ENCODE data around the gene IFT81. TPM values are rescaled to one million over a fixed set of nuclear protein-coding genes. Genes with fewer than 3 reads are reported as not detected.

IFT81 gene
- total RNA-seq, 4 donors from 2014 or later = 11.5 to 36.1 (median 21.8) TPM

DNA sequence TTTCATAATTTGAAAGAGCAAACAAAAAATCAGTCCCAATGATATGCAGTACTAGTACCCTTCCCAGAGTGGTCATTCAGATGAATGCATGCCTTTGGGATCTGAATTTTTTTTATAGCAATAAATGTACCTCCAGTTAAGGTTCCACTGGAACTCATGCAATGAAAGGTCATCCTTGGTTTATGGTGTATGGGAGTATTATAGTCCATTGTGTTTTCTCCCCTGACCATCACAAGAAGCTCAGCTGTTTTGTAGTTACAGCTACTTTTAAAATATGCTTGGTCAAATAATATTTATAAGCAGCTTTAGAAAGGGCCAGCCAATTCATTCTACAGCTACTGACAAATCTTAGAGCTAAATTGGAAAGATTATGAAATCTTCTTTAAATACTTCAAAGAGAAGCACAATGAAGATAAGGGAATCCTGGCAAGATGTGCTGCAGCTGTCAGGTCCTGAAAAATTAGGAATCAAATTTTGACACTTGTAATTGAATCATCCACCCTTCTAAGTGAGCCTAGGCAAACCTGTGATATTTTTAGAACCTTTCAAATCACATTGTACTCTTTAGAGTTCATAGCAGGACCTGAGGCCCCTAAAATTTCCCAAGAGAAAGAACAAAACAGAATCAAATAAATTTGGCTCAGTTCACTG, 46.5 kb downstream of the IFT81 start:
- no peaks in the 10 kb centered on the region for H3K27me3 ChIP-seq
- no peak overlapping the region for H3K4me3 ChIP-seq
- no peak for DNase-seq (ENCODE audit: low spot score in 2 of 2)
- no peaks in the 10 kb centered on the region for H3K4me1 ChIP-seq
- H3K27ac ChIP-seq = no peak overlapping the region
- H3K9me3 ChIP-seq = no peaks in the 10 kb centered on the region
- TF ChIP-seq EP300 (IDR thresholded peaks at IDR 0.05) (no peak), POLR2A (IDR thresholded peaks at IDR 0.05) (no peak)
- TF ChIP-seq, protein P1, sequence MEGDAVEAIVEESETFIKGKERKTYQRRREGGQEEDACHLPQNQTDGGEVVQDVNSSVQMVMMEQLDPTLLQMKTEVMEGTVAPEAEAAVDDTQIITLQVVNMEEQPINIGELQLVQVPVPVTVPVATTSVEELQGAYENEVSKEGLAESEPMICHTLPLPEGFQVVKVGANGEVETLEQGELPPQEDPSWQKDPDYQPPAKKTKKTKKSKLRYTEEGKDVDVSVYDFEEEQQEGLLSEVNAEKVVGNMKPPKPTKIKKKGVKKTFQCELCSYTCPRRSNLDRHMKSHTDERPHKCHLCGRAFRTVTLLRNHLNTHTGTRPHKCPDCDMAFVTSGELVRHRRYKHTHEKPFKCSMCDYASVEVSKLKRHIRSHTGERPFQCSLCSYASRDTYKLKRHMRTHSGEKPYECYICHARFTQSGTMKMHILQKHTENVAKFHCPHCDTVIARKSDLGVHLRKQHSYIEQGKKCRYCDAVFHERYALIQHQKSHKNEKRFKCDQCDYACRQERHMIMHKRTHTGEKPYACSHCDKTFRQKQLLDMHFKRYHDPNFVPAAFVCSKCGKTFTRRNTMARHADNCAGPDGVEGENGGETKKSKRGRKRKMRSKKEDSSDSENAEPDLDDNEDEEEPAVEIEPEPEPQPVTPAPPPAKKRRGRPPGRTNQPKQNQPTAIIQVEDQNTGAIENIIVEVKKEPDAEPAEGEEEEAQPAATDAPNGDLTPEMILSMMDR (IDR thresholded peaks at IDR 0.05) = no peak
- H3K36me3 ChIP-seq = peaks cover 0 to 29% (median 0%) of the 10 kb centered on the region in 3 donors

DNA sequence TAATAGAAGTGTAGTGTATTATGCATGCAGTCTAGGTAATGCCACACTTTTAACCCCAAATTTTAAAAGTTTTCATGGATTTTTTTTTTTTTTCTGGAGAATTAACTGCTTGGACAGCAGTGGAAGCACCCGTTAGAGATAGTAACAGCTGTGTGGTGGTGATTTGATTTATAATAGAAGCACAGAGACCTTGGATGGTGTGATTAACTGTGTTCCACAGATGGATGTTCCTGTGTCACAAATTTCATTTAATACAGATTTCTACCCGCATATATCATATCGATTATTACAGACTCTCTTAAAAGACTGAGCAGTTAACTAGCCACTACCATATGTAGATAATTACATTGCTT, 47.0 kb downstream of the IFT81 start:
- no peaks in the 10 kb centered on the region for H3K27me3 ChIP-seq
- H3K36me3 ChIP-seq = peaks cover 0 to 26% (median 0%) of the 10 kb centered on the region in 3 donors
- no peak for DNase-seq (ENCODE audit: low spot score in 2 of 2)
- no peak overlapping the region for H3K27ac ChIP-seq
- TF ChIP-seq EP300 (IDR thresholded peaks at IDR 0.05) (no peak), POLR2A (IDR thresholded peaks at IDR 0.05) (no peak)
- TF ChIP-seq, protein P1 (IDR thresholded peaks at IDR 0.05) = no peak
- no peaks in the 10 kb centered on the region for H3K9me3 ChIP-seq
- 67 to 70% methylated on average over 3 of the region's 3 CpGs for WGBS, 2 donors
- no peaks in the 10 kb centered on the region for H3K4me1 ChIP-seq
- H3K4me3 ChIP-seq = no peak overlapping the region

DNA sequence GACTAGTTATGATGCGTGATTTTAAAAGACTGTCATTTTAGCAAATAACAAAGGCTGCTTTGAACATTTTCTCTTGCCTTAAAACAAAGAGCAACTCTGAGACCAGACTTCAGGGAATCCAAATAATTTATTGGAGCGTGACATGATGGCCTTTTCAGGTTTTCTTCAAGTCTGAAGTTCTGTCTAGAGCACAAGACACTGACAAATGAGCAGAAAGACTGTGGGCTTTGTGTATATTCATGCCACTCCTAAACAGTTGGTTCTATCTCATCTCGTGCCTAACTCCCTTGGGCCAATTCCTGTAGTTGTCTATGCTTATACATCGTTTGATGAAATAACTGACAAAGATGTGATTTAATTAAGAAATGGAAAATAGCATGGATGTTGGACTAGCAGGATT, 47.5 kb downstream of the IFT81 start:
- 40 to 56% methylated on average over 4 of the region's 4 CpGs for WGBS, 2 donors
- H3K27ac ChIP-seq = no peak overlapping the region

DNA sequence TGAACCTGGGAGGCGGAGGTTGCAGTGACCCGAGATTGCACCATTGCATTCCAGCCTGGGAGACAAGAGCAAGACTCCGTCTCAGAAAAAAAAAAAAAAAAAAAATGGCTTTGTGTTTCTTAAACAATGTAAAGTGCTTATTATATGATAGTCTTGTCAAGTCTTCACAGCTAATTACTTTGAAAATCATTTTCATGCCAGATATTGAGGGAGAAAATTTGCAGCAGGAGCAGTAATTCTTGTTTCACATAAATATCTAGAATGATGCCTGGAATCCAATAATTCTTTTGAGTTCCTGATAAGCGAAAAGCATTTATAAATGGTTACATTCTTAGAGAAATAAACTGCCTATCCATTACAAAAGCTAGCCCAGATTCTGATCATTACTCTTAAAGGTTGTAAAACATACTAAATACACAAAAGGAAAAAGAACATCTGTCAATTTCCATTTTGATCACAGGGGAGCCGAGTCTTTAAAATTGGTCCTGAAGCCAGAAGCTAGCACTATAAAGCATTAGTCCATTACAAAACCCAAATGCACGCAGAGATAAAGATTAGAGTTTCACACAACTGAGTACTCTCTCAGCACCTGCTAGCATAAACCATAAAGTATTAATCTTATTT, 50.3 kb downstream of the IFT81 start:
- no peaks in the 10 kb centered on the region for H3K27me3 ChIP-seq
- H3K4me3 ChIP-seq = no peak overlapping the region
- peaks cover 0 to 7% (median 0%) of the 10 kb centered on the region in 3 donors for H3K36me3 ChIP-seq
- TF ChIP-seq POLR2A (IDR thresholded peaks at IDR 0.05) (no peak), EP300 (IDR thresholded peaks at IDR 0.05) (no peak)
- TF ChIP-seq, protein P1 (IDR thresholded peaks at IDR 0.05) = no peak
- H3K4me1 ChIP-seq = no peaks in the 10 kb centered on the region
- no peak for DNase-seq (ENCODE audit: low spot score in 2 of 2)
- no peaks in the 10 kb centered on the region for H3K9me3 ChIP-seq
- H3K27ac ChIP-seq = no peak overlapping the region
- WGBS, 2 donors = 78 to 88% methylated on average over 6 of the region's 6 CpGs

More for the DNA sequence above, 47.5 kb downstream of the IFT81 start:
- Histone ChIP-seq H3K27me3 (no peaks in the 10 kb centered on the region), H3K4me3 (no peak overlapping the region), H3K9me3 (no peaks in the 10 kb centered on the region), H3K4me1 (no peaks in the 10 kb centered on the region), H3K36me3 (peaks cover 0 to 26% (median 0%) of the 10 kb centered on the region in 3 donors)
- TF ChIP-seq EP300 (IDR thresholded peaks at IDR 0.05) (no peak), POLR2A (IDR thresholded peaks at IDR 0.05) (no peak)
- TF ChIP-seq, protein P1 (IDR thresholded peaks at IDR 0.05) = no peak
- no peak for DNase-seq (ENCODE audit: low spot score in 2 of 2)

DNA sequence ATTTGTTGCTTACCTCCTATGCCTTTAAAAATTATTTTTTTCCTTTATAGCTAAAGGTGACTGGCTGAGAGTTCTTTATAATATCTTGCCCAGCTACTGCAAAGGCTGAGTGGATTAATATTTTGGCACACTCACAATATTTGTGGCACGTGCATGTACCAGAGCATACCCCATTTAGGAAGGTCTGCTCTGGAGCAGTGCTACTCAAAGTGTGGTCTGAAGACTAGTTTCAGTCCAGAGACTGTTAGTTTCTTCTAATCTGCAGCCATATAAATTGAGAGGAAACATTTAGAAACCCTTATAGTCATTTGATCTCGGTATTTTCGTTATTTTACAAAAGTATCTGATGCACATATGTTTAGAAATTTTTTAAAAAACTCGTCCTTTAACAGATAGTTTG, 51.0 kb downstream of the IFT81 start:
- Histone ChIP-seq H3K4me1 (peaks cover 0 to 2% (median 0%) of the 10 kb centered on the region in 4 donors), H3K27ac (no peak overlapping the region), H3K4me3 (no peak overlapping the region), H3K36me3 (peaks cover 0 to 5% (median 0%) of the 10 kb centered on the region in 3 donors), H3K27me3 (no peaks in the 10 kb centered on the region), H3K9me3 (no peaks in the 10 kb centered on the region)
- TF ChIP-seq EP300 (IDR thresholded peaks at IDR 0.05) (no peak), POLR2A (IDR thresholded peaks at IDR 0.05) (no peak)
- TF ChIP-seq, protein P1 (IDR thresholded peaks at IDR 0.05) = no peak
- 91% methylated on average over 4 of the region's 4 CpGs for WGBS, 2 donors
- DNase-seq (ENCODE audit: low spot score in 2 of 2) = no peak

All from tibial nerve (tissue), 4 donors.